Prostate gland (tissue), 2 donors: ENCODE results near the gene PPM1J.

Experiments
- CTCF ChIP-seq, 4 experiments: fragments of 200-600 bp in 2 of 4; fragments of 450-650 bp in 2 of 4; sonication (generic) in 2 of 4; IDR thresholded peaks; 1 replicate in 3 of 4; 2 replicates in 1 of 4; pipeline ENCODE4 v1.5.1; 2016 to 2019; ENCODE audit warnings: antibody characterized with exemption in 4 of 4, mild to moderate bottlenecking in 2 of 4, moderate library complexity in 2 of 4
- POLR2A ChIP-seq: fragments of 450-650 bp; IDR thresholded peaks from one replicate; pipeline ENCODE4 v1.6.1; 2016; ENCODE audit warnings: antibody characterized with exemption, mild to moderate bottlenecking
- POLR2AphosphoS5 ChIP-seq: sonication (generic); formaldehyde crosslinking; IDR thresholded peaks from one replicate; pipeline ENCODE4 v1.6.1; 2017; ENCODE audit warnings: antibody characterized with exemption

DNA sequence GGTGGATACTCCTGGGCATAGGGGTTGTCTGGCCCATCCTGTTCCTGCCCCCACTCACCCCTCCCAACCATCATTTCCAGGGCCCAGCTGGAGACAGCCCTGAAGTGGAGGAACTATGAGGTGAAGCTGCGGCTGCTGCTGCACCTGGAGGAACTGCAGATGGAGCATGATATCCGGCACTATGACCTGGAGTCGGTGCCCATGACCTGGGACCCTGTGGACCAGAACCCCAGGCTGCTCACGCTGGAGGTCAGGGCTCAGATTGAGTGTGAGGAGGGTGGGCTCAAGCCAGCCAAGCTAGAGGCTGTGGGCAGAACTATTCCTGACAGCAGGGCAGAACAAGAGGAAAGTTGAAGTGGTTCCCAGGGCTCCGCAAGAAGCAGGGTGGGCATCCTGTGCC, 22.5 kb downstream of the PPM1J start:
- TF ChIP-seq CTCF (IDR thresholded peaks at IDR 0.05) (no peak), POLR2A (no peak), POLR2AphosphoS5 (no peak)
